Transverse colon (tissue), 3 donors: ENCODE data around the gene TRPM3.

Experiments used
- POLR2A ChIP-seq: fragments of 450-650 bp; IDR thresholded peaks from one replicate; pipeline ENCODE4 v1.6.1; 2016; ENCODE audit warnings: antibody characterized with exemption, mild to moderate bottlenecking, moderate library complexity
- TF ChIP-seq, protein P1 (sequence below), 5 experiments: fragments of 200-600 bp in 3 of 5; fragments of 450-650 bp in 2 of 5; sonication (generic) in 3 of 5; IDR thresholded peaks; 1 replicate in 2 of 5; 2 replicates in 3 of 5; pipeline ENCODE4 v1.5.1; 2016 to 2017; ENCODE audit warnings: antibody characterized with exemption in 5 of 5, inconsistent platforms in 3 of 5, mild to moderate bottlenecking in 2 of 5, moderate library complexity in 1 of 5

DNA sequence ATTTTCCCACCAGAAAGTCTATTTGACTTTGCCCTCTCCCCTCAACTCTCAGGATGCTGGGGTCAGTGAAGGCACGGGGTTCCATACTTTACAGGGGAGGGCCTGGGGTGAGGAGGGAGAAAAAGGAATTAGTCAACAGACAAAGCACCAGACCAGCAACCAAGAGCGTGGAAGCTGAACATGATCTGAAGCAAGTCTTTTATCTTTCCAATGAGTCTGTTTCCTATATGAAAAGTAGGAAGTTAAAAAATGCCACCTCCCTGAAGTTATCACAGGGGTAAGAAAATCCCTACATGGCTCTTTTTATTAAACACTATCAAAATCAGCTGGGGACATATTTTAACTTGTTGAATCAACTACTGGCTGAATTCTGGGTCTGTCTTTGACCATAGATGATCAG lies 337.0 kb downstream of the TRPM3 start:
- TF ChIP-seq, protein P1, sequence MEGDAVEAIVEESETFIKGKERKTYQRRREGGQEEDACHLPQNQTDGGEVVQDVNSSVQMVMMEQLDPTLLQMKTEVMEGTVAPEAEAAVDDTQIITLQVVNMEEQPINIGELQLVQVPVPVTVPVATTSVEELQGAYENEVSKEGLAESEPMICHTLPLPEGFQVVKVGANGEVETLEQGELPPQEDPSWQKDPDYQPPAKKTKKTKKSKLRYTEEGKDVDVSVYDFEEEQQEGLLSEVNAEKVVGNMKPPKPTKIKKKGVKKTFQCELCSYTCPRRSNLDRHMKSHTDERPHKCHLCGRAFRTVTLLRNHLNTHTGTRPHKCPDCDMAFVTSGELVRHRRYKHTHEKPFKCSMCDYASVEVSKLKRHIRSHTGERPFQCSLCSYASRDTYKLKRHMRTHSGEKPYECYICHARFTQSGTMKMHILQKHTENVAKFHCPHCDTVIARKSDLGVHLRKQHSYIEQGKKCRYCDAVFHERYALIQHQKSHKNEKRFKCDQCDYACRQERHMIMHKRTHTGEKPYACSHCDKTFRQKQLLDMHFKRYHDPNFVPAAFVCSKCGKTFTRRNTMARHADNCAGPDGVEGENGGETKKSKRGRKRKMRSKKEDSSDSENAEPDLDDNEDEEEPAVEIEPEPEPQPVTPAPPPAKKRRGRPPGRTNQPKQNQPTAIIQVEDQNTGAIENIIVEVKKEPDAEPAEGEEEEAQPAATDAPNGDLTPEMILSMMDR (IDR thresholded peaks at IDR 0.05): no peak
- no peak for TF ChIP-seq POLR2A
